Heart right ventricle (tissue), 16 donors: ENCODE data around the gene RARB. TPM values are rescaled to one million over a fixed set of nuclear protein-coding genes. Genes with fewer than 3 reads are reported as not detected.

Source experiments
- ATAC-seq, 8 donors: fragments of 200-7000 bp; cut with Tn5 transposase; one replicate each; pipeline ENCODE4 v1.9.1; 2020; ENCODE audit warnings: mild to moderate bottlenecking in 8 of 8, moderate library complexity in 8 of 8, moderate number of reproducible peaks in 1 of 8
- DNase-seq, 2 donors: peaks; one replicate each; pipeline ENCODE4 v3.0.0-alpha.2; 2020
- H3K27ac ChIP-seq, 10 donors: fragments of 200-600 bp; sonication (generic) in 2 of 10; one replicate each; pipeline versions ENCODE4 v1.5.0 to v1.8.0; 2020 to 2022; ENCODE audit warnings: mild to moderate bottlenecking in 3 of 10
- H3K27me3 ChIP-seq, 7 donors: fragments of 200-600 bp; one replicate each; pipeline ENCODE4 v1.8.0; 2021 to 2022; ENCODE audit warnings: mild to moderate bottlenecking in 2 of 7
- H3K36me3 ChIP-seq, 9 donors: fragments of 200-600 bp; sonication (generic) in 1 of 9; one replicate each; pipeline versions ENCODE4 v1.5.0 to v1.8.0; 2020 to 2022; ENCODE audit warnings: mild to moderate bottlenecking in 2 of 9
- H3K4me1 ChIP-seq, 9 donors: fragments of 200-600 bp; sonication (generic) in 1 of 9; one replicate each; pipeline versions ENCODE4 v1.5.0 to v1.8.0; 2020 to 2022; ENCODE audit warnings: mild to moderate bottlenecking in 4 of 9
- H3K4me3 ChIP-seq, 10 donors: fragments of 200-600 bp; sonication (generic) in 2 of 10; one replicate each; pipeline versions ENCODE4 v1.5.0 to v1.8.0; 2020 to 2022; ENCODE audit warnings: mild to moderate bottlenecking in 7 of 10, moderate library complexity in 2 of 10
- H3K9me3 ChIP-seq, 11 donors: fragments of 200-600 bp in 10 of 11; sonication (generic) in 2 of 11; one replicate each; pipeline versions ENCODE4 v1.5.0 to v1.8.0; 2013 to 2022; ENCODE audit warnings: mild to moderate bottlenecking in 2 of 11, control low read depth in 1 of 11, moderate library complexity in 1 of 11
- CTCF ChIP-seq, 9 donors: fragments of 200-600 bp; sonication (generic) in 2 of 9; IDR thresholded peaks; one replicate each; pipeline versions ENCODE4 v1.5.0 to v1.8.0; 2021 to 2022; ENCODE audit warnings: antibody characterized with exemption in 9 of 9, mild to moderate bottlenecking in 5 of 9, moderate library complexity in 1 of 9
- WGBS, 2 donors: extraction: QIAGEN DNeasy Blood & Tissue Kit; methylation state at CpG; one replicate each; pipeline ENCODE4 v1.1.7; 2013; ENCODE audit warnings: inconsistent platforms in 1 of 2; 5-methylcytosine and 5-hydroxymethylcytosine counted together
- intact Hi-C, 10 donors: fragments of 100-400 bp; cut with DNase I; formaldehyde crosslinking; loops; one replicate each; pipeline versions ENCODE4 v1.11.1 to v1.14.2; 2022
- polyA plus RNA-seq, 2 donors: library from polyadenylated mRNA; stranded (reverse); fragments of 200-250 nt; gene quantifications; one replicate each; pipeline ENCODE4 v1.2.3, GENCODE V29; 2013
- total RNA-seq, 10 donors: library from RNA; stranded (reverse); fragmentation: NEBNext Ultra II Directional in 3 of 10; extraction: Animal tissue kit (Norgen Biotek cat#: 25700) in 3 of 10; gene quantifications; one replicate each; pipeline versions ENCODE4 v1.2.1 to v1.2.4, GENCODE V29; 2021 to 2023
- donor health status: Arrhythmogenic right ventricular cardiomyopathy.
- donor health status: ischemic (EF 13 %, LVEDD 7.1; RV severe dilation, severe dysfunction).
- donor health status: healthy with polysubstance abuse.
- donor health status: DM: no; HTN: yes; CAD: no.
- donor health status: DM: no; HTN: no; CAD: no.
- donor health status: ischemic (EF 25% LVEDD 6.9; RV normal size, moderate dysfunction).
- donor health status: ischemic (EF 25% LVEDD 5.7; RV mildly dilated, moderate dysfunction).
- donor health status: healthy.
- donor health status: DM: yes; HTN: yes; CAD: no.
- donor health status: Ischemic cardiomyopathy.
- donor health status: ischemic (EF 35%, LVEDD 5.7; RV mildly dilated, moderate dysfunction).
- donor health status: nonischemic (EF 11% LVEDD 7.7; RV severe dilation, severe dysfunction).
- donor health status: DM: yes; HTN: yes; CAD: no.
- donor health status: PGD.
- donor health status: ischemic (EF 29% LVEDD 5.4; RV normal size, mild dysfunction).
- donor health status: nonischemic (EF 23%, LVEDD 6.1; RV moderate dilation, normal function).

The RARB gene
- total and polyA plus RNA-seq, 12 donors: 3.6 to 23.2 (median 17.8) TPM

- ATAC-seq: peak; percentile 24 to 74 (median 56)
- DNase-seq: no peak
- Histone ChIP-seq H3K27me3 (no peaks in the 10 kb centered on the region), H3K4me1 (peaks cover 5 to 48% (median 13%) of the 10 kb centered on the region in 9 donors), H3K27ac (peak overlapping the region; percentile 5 to 80 (median 72)), H3K9me3 (no peaks in the 10 kb centered on the region), H3K36me3 (peaks cover 0 to 32% (median 0%) of the 10 kb centered on the region in 9 donors), H3K4me3 (no peak overlapping the region)
- no peak for TF ChIP-seq CTCF (IDR thresholded peaks at IDR 0.05)
- intact Hi-C loops: no loop called here
- 50 to 62% methylated on average over 19 of the region's 19 CpGs for WGBS, 2 donors
These were observed 145.5 kb downstream of the RARB start for GRCh38 chr3:25573386-25574171.

GRCh38 chr3:25574172-25574765 lies 146.2 kb downstream of the RARB start:
- intact Hi-C loops: no loop called here
- Histone ChIP-seq H3K4me3 (no peak overlapping the region), H3K4me1 (peaks cover 3 to 41% (median 13%) of the 10 kb centered on the region in 9 donors), H3K9me3 (no peaks in the 10 kb centered on the region), H3K36me3 (peaks cover 0 to 32% (median 0%) of the 10 kb centered on the region in 9 donors), H3K27ac (peak overlapping the region in 9 of 10 donors; percentile 5 to 80 (median 72)), H3K27me3 (no peaks in the 10 kb centered on the region)
- DNase-seq: no peak
- TF ChIP-seq CTCF (IDR thresholded peaks at IDR 0.05): no peak
- WGBS, 2 donors: 97% methylated on average over 16 of the region's 16 CpGs
- no peak for ATAC-seq

GRCh38 chr3:25575001-25575400 lies 146.9 kb downstream of the RARB start:
- peaks cover 0 to 35% (median 13%) of the 10 kb centered on the region in 9 donors for H3K4me1 ChIP-seq
- H3K9me3 ChIP-seq: no peaks in the 10 kb centered on the region
- H3K36me3 ChIP-seq: peaks cover 0 to 29% (median 0%) of the 10 kb centered on the region in 9 donors
- WGBS, 2 donors: 95 to 98% methylated on average over 12 of the region's 12 CpGs
- intact Hi-C loops: no loop called here
- H3K27ac ChIP-seq: peak overlapping the region in 3 of 10 donors; percentile 79 to 80 (median 79)
- no peaks in the 10 kb centered on the region for H3K27me3 ChIP-seq
- ATAC-seq (no peak), DNase-seq (no peak)
- no peak for TF ChIP-seq CTCF (IDR thresholded peaks at IDR 0.05)
- H3K4me3 ChIP-seq: no peak overlapping the region

- peaks cover 0 to 26% (median 3%) of the 10 kb centered on the region in 9 donors for H3K36me3 ChIP-seq
- WGBS, 2 donors: 77 to 79% methylated on average over 4 of the region's 4 CpGs
- intact Hi-C loops: no loop called here
These were observed 148.1 kb downstream of the RARB start for GRCh38 chr3:25576146-25576545.

More at GRCh38 chr3:25576146-25576545, 148.1 kb downstream of the RARB start:
- no peak overlapping the region for H3K4me3 ChIP-seq
- H3K27me3 ChIP-seq: no peaks in the 10 kb centered on the region
- no peaks in the 10 kb centered on the region for H3K9me3 ChIP-seq
- no peak for DNase-seq
- TF ChIP-seq CTCF (IDR thresholded peaks at IDR 0.05): no peak
- H3K4me1 ChIP-seq: peaks cover 0 to 44% (median 13%) of the 10 kb centered on the region in 9 donors
- H3K27ac ChIP-seq: no peak overlapping the region
- no peak for ATAC-seq
